Measurements from ENCODE around the gene RAB33B.
"Not testable (repeated sequence)": the region's sequence is repeated elsewhere in the genome, so short reads cannot be mapped to it uniquely, and the experiment has no call there.

RAB33B gene

DNA sequence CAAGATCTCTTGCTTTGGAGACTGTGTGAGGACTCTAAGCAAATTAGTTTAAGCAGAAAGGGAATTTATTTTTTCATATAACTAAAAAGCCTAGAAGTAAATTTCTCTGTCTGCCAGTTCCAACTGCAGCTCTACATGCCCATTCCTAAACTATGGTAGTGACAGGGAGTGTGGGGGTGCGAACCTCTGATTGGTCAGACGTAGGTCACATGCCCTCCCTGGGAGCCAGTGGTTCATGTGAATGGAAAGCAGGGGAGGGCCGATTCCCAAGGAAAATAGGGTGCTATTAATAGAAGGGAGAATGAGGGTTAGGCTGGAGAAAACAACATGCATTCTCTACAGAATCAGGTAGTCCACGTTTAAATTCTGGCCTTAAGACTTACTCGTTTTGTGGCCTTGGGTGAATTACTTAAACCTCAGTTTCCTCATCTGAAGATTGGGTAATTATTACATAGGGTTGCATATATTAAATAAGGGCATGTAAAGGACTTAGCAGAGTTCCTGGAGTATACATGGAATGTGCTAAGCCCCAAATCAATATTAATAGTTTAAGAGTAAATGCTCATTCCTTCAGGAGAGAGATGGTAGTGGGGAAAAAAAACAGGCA, 7.2 kb downstream of the RAB33B start:
- Histone ChIP-seq H3K36me3 (ENCODE audit: insufficient read depth, low read length) (no peaks in the 10 kb centered on the region), H3K79me2 (ENCODE audit: control insufficient read depth, insufficient read depth, low read length, unreplicated experiment) (peaks cover 48% of the 10 kb centered on the region), H3K27me3 (ENCODE audit: insufficient read depth, low read length) (no peaks in the 10 kb centered on the region), H3K4me1 (ENCODE audit: control insufficient read depth, insufficient read depth, low read length, unreplicated experiment) (peaks cover 10% of the 10 kb centered on the region), H2AFZ (ENCODE audit: low read length, unreplicated experiment) (no peak overlapping the region), H3K27ac (ENCODE audit: low read depth, low read length) (no peak overlapping the region), H3K4me3 (ENCODE audit: low read depth, low read length) (no peak overlapping the region)

DNA sequence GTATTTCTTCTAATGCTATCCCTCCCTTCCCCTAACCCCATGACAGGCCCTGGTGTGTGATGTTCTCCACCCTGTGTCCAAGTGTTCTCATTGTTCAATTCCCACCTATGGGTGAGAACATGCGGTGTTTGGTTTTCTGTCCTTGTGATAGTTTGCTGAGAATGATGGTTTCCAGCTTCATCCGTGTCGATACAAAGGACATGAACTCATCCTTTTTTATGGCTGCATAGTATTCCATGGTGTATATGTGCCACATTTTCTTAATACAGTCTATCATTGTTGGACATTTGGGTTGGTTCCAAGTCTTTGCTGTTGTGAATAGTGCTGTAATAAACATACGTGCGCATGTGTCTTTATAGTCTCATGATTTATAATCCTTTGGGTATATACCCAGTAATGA, 10.6 kb downstream of the RAB33B start:
- not testable (repeated sequence) for H3K4me1 ChIP-seq (ENCODE audit: control insufficient read depth, insufficient read depth, low read length, unreplicated experiment); H2AFZ ChIP-seq (ENCODE audit: low read length, unreplicated experiment); H3K36me3 ChIP-seq (ENCODE audit: insufficient read depth, low read length); H3K27me3 ChIP-seq (ENCODE audit: insufficient read depth, low read length); H3K4me3 ChIP-seq (ENCODE audit: low read depth, low read length); H3K27ac ChIP-seq (ENCODE audit: low read depth, low read length)
- H3K79me2 ChIP-seq (ENCODE audit: control insufficient read depth, insufficient read depth, low read length, unreplicated experiment), result peaks cover 30% of the 10 kb centered on the region

DNA sequence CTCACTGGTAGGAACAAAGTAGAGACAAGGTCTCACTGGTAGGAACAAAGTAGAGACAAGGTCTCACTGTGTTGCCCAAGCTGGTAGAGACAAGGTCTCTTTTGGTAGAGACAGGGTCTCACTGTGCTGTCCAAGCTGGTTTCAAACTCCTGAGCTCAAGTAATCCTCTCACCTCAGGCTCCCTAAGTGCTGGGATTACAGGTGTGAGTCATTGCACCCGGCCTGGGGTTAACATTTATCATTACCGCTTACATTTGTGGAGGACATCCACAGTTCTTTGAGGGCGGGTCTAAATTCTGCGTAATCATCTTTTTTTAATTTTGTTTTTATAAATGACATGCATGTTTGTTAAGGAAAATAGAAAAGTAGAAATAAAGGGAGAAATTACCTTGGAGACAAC, 12.0 kb downstream of the RAB33B start:
- peaks cover 32% of the 10 kb centered on the region for H3K79me2 ChIP-seq (ENCODE audit: control insufficient read depth, insufficient read depth, low read length, unreplicated experiment)
- no peak overlapping the region for H2AFZ ChIP-seq (ENCODE audit: low read length, unreplicated experiment)
- H3K36me3 ChIP-seq (ENCODE audit: insufficient read depth, low read length), result no peaks in the 10 kb centered on the region
- no peaks in the 10 kb centered on the region for H3K4me1 ChIP-seq (ENCODE audit: control insufficient read depth, insufficient read depth, low read length, unreplicated experiment)
- H3K27me3 ChIP-seq (ENCODE audit: insufficient read depth, low read length), result no peaks in the 10 kb centered on the region
- no peak overlapping the region for H3K27ac ChIP-seq (ENCODE audit: low read depth, low read length)
- H3K4me3 ChIP-seq (ENCODE audit: low read depth, low read length), result no peak overlapping the region

DNA sequence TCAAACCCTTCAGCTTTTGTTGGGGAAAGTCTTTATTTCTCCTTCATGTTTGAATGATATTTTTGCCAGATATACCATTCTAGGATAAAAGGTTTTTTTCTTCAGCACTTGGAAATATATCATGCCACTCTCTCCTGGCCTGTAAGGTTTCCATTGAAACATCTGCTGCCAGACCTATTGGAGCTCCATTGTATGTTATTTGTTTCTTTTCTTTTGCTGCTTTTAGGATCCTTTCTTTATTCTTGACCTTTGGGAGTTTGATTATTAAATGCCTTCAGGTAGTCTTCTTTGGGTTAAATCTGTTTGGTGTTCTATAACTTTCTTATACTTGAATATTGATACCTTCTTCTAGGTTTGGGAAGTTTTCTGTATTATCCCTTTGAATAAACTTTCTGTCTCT, 14.8 kb downstream of the RAB33B start:
- H3K4me1 ChIP-seq (ENCODE audit: control insufficient read depth, insufficient read depth, low read length, unreplicated experiment), result not testable (repeated sequence)

DNA sequence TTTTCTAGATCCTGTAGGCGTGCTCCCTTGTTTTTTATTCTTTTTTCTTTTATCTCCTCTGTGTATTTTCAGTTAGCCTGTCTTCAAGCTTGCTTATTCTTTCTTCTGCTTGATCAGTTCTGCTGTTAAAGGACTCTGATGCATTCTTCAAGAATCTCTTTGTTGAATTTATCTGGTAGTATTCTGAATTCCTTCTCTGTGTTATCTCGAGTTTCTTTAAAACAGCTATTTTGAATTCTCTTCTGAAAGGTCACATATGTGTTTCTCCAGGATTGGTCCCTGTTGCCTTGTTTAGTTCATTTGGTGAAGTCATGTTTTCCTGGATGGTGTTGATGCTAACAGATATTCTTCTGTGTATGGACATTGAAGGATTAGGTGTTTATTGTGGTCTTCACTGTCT, 15.3 kb downstream of the RAB33B start:
- H3K79me2 ChIP-seq (ENCODE audit: control insufficient read depth, insufficient read depth, low read length, unreplicated experiment), result peaks cover 22% of the 10 kb centered on the region
- H3K36me3 ChIP-seq (ENCODE audit: insufficient read depth, low read length), result peaks cover 15% of the 10 kb centered on the region
- H2AFZ ChIP-seq (ENCODE audit: low read length, unreplicated experiment), result no peak overlapping the region
- H3K27ac ChIP-seq (ENCODE audit: low read depth, low read length), result no peak overlapping the region
- no peaks in the 10 kb centered on the region for H3K27me3 ChIP-seq (ENCODE audit: insufficient read depth, low read length)
- H3K4me1 ChIP-seq (ENCODE audit: control insufficient read depth, insufficient read depth, low read length, unreplicated experiment), result no peaks in the 10 kb centered on the region
- no peak overlapping the region for H3K4me3 ChIP-seq (ENCODE audit: low read depth, low read length)

More for the DNA sequence above, 14.8 kb downstream of the RAB33B start:
- H3K27me3 ChIP-seq (ENCODE audit: insufficient read depth, low read length); H3K4me3 ChIP-seq (ENCODE audit: low read depth, low read length); H2AFZ ChIP-seq (ENCODE audit: low read length, unreplicated experiment); H3K27ac ChIP-seq (ENCODE audit: low read depth, low read length): not testable (repeated sequence)
- H3K36me3 ChIP-seq (ENCODE audit: insufficient read depth, low read length), result peaks cover 15% of the 10 kb centered on the region
- H3K79me2 ChIP-seq (ENCODE audit: control insufficient read depth, insufficient read depth, low read length, unreplicated experiment), result peaks cover 25% of the 10 kb centered on the region

DNA sequence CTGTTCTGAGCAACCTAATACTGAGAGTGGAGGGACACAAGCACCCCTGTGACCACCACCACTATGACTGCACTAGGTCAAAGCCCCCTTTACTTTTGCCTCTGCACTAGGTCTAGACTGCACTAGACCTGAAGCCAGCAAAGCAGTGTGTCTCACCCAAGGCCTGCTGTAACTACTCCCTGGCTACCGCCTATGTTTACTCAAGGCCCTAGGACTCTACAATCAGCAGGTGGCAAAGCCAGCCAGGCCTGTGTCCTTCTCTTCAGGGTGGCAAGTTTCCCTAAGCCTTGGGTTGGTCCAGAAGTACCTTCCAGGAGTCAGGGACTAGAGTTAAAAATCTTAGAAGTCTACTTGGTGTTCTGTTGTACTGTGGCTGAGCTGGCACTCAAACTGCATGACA, 15.9 kb downstream of the RAB33B start:
- Histone ChIP-seq H3K4me1 (ENCODE audit: control insufficient read depth, insufficient read depth, low read length, unreplicated experiment) (no peaks in the 10 kb centered on the region), H3K27ac (ENCODE audit: low read depth, low read length) (no peak overlapping the region), H2AFZ (ENCODE audit: low read length, unreplicated experiment) (no peak overlapping the region), H3K4me3 (ENCODE audit: low read depth, low read length) (no peak overlapping the region), H3K79me2 (ENCODE audit: control insufficient read depth, insufficient read depth, low read length, unreplicated experiment) (peaks cover 22% of the 10 kb centered on the region), H3K36me3 (ENCODE audit: insufficient read depth, low read length) (peaks cover 15% of the 10 kb centered on the region), H3K27me3 (ENCODE audit: insufficient read depth, low read length) (no peaks in the 10 kb centered on the region)

DNA sequence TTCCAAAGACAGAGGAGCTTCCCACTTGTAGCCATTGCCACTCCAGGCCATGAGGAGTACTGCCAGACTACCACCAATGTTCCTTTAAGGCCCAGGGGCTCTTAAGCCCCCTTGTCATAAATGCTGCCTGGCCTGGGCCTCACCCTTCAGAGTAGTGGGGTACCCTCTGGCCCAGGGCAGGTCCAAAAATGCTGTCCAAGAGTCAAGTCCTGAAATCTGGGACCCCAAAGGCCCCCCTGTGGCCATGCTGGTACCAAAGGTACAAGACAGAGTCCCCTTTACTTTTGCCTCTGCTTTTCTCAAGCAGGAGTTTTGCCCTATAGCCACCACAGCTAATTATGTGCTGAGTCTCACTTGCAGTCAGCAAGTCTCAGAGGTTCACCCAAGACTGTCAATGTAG, 16.4 kb downstream of the RAB33B start:
- peaks cover 15% of the 10 kb centered on the region for H3K36me3 ChIP-seq (ENCODE audit: insufficient read depth, low read length)
- no peaks in the 10 kb centered on the region for H3K4me1 ChIP-seq (ENCODE audit: control insufficient read depth, insufficient read depth, low read length, unreplicated experiment)
- peaks cover 22% of the 10 kb centered on the region for H3K79me2 ChIP-seq (ENCODE audit: control insufficient read depth, insufficient read depth, low read length, unreplicated experiment)
- H3K27me3 ChIP-seq (ENCODE audit: insufficient read depth, low read length), result no peaks in the 10 kb centered on the region
- H3K4me3 ChIP-seq (ENCODE audit: low read depth, low read length), result no peak overlapping the region
- H3K27ac ChIP-seq (ENCODE audit: low read depth, low read length), result no peak overlapping the region
- no peak overlapping the region for H2AFZ ChIP-seq (ENCODE audit: low read length, unreplicated experiment)

DNA sequence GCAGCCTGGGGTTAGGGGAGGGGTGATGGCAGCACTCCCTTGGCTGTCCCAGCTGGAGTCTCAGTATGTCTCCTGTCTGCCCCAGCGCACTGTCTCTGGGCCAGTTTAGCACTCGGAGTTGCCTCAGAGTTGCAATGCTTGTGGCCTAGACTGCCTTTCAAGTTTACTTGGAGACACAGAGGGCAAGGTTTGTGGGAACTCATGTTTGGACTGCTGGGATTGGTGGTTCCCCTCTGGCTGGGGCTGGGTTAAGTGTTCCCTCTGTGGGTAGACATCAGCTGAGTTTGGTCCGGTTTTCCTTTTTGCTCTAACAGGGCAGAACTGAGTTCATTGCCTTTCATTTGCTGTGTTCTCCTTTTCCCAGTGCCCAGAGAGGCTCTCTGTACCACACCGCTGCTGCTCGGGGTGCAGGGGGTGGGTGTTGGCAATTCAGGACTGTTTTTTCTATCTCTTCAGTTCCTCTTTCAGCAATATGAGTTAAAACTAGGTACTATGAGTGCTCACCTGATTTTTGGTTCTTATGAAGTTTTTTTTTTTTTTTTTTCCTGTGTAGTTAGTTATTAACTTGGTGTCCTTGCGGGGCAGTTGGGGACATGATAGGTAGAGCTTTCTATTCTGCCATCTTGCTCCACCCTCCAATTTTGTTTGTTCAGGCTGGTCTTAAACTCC, 17.2 kb downstream of the RAB33B start:
- Histone ChIP-seq H3K36me3 (ENCODE audit: insufficient read depth, low read length) (peaks cover 15% of the 10 kb centered on the region), H3K79me2 (ENCODE audit: control insufficient read depth, insufficient read depth, low read length, unreplicated experiment) (peaks cover 21% of the 10 kb centered on the region), H3K4me3 (ENCODE audit: low read depth, low read length) (no peak overlapping the region), H3K27ac (ENCODE audit: low read depth, low read length) (no peak overlapping the region), H3K4me1 (ENCODE audit: control insufficient read depth, insufficient read depth, low read length, unreplicated experiment) (no peaks in the 10 kb centered on the region), H2AFZ (ENCODE audit: low read length, unreplicated experiment) (no peak overlapping the region), H3K27me3 (ENCODE audit: insufficient read depth, low read length) (no peaks in the 10 kb centered on the region)

DNA sequence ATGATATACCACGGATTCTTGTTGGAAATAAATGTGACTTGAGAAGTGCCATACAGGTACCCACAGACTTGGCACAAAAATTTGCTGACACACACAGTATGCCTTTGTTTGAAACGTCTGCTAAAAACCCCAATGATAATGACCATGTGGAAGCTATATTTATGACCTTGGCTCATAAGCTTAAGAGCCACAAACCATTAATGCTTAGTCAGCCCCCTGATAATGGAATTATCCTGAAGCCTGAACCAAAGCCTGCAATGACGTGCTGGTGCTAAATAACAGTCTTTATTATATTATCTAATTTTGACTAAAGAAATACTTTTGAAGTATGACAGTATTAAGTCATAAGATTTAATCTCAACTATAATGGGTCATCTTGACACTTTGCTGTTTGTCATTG, 18.9 kb downstream of the RAB33B start:
- H3K4me1 ChIP-seq (ENCODE audit: control insufficient read depth, insufficient read depth, low read length, unreplicated experiment), result no peaks in the 10 kb centered on the region
- peaks cover 15% of the 10 kb centered on the region for H3K36me3 ChIP-seq (ENCODE audit: insufficient read depth, low read length)
- peaks cover 15% of the 10 kb centered on the region for H3K79me2 ChIP-seq (ENCODE audit: control insufficient read depth, insufficient read depth, low read length, unreplicated experiment)
- no peak overlapping the region for H3K4me3 ChIP-seq (ENCODE audit: low read depth, low read length)
- H3K27me3 ChIP-seq (ENCODE audit: insufficient read depth, low read length), result no peaks in the 10 kb centered on the region
- H3K27ac ChIP-seq (ENCODE audit: low read depth, low read length), result no peak overlapping the region
- H2AFZ ChIP-seq (ENCODE audit: low read length, unreplicated experiment), result no peak overlapping the region

DNA sequence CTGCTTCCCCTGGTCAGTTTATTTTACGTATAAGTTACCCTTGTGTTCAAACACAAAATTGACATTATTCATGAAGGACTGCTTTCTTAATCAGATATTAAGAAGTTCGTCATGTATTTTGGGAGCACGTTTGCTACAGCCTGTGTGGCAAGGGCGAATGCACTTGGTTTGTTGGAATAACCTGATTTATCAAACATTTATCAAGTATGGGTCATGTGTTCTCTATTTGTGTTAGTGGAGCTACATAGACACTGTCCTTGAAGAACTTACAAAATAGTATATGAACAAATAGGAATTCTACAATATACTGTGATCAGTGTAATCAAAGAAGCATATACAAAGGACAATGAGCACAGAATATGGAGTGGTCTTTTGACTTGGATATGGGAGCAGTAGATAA, 22.4 kb downstream of the RAB33B start:
- Histone ChIP-seq H3K4me3 (ENCODE audit: low read depth, low read length) (no peak overlapping the region), H3K27me3 (ENCODE audit: insufficient read depth, low read length) (no peaks in the 10 kb centered on the region), H3K79me2 (ENCODE audit: control insufficient read depth, insufficient read depth, low read length, unreplicated experiment) (no peaks in the 10 kb centered on the region), H2AFZ (ENCODE audit: low read length, unreplicated experiment) (no peak overlapping the region), H3K4me1 (ENCODE audit: control insufficient read depth, insufficient read depth, low read length, unreplicated experiment) (no peaks in the 10 kb centered on the region), H3K27ac (ENCODE audit: low read depth, low read length) (no peak overlapping the region), H3K36me3 (ENCODE audit: insufficient read depth, low read length) (peaks cover 15% of the 10 kb centered on the region)

DNA sequence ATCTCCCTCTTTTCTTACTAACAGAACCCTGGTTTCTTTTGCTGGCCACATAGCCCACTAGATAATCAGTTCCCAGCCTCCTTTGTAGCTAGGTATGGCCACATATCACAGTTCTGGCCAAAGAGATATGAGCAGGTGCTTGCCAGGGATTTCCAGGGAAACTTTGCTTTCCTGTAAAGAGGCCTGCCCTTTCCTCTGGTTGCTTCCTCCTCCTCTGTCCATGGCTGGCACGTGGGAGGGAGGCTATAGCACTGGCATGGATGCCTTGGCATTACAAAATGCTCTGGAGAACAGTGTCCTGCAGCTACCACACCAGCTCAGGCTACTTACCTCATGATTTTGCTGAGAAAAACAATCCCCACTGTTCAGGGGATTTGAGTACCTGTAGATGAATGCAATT, 27.5 kb downstream of the RAB33B start:
- Histone ChIP-seq H3K79me2 (ENCODE audit: control insufficient read depth, insufficient read depth, low read length, unreplicated experiment) (no peaks in the 10 kb centered on the region), H2AFZ (ENCODE audit: low read length, unreplicated experiment) (no peak overlapping the region), H3K4me1 (ENCODE audit: control insufficient read depth, insufficient read depth, low read length, unreplicated experiment) (no peaks in the 10 kb centered on the region), H3K36me3 (ENCODE audit: insufficient read depth, low read length) (no peaks in the 10 kb centered on the region), H3K4me3 (ENCODE audit: low read depth, low read length) (no peak overlapping the region), H3K27me3 (ENCODE audit: insufficient read depth, low read length) (no peaks in the 10 kb centered on the region), H3K27ac (ENCODE audit: low read depth, low read length) (no peak overlapping the region)

All from ACC112 (cell line).